CD8-positive, alpha-beta memory T cell (primary cell): ENCODE measurements around the gene PLCB2. TPM values are rescaled to one million over a fixed set of nuclear protein-coding genes. Genes with fewer than 3 reads are reported as not detected.
A peak's percentile ranks its signal among the peaks of the same experiment; 100 is the strongest.

Source experiments
- CTCF ChIA-PET: fragments of 350-600 bp; sonication (Branson Sonifier 250); formaldehyde crosslinking; loops from one replicate; lab custom pipeline; 2021; ENCODE audit warnings: antibody characterized with exemption; lab: Charles Lee
- POLR2A ChIA-PET: fragments of 350-600 bp; sonication (Branson Sonifier 250); formaldehyde crosslinking; loops from one replicate; lab custom pipeline; 2021; ENCODE audit warnings: antibody characterized with exemption; lab: Charles Lee
- DNase-seq, 5 donors: peaks; one replicate each; pipeline versions ENCODE4 v3.0.0 to v3.0.0-alpha.2; 2020 to 2022; ENCODE audit warnings: mixed read lengths in 1 of 5
- H3K27ac ChIP-seq: one replicate; pipeline ENCODE4 v1.7.0; 2013; ENCODE audit warnings: low read depth, mild to moderate bottlenecking, low read length, moderate library complexity
- H3K27me3 ChIP-seq: 2 replicates; pipeline ENCODE4 v1.7.0; 2013; ENCODE audit warnings: low read length, mild to moderate bottlenecking; ENCODE audit not compliant: insufficient read depth, poor library complexity, severe bottlenecking
- H3K36me3 ChIP-seq: 2 replicates; pipeline ENCODE4 v1.7.0; 2013; ENCODE audit warnings: mild to moderate bottlenecking, low read length, moderate library complexity; ENCODE audit not compliant: insufficient read depth
- H3K4me1 ChIP-seq: 2 replicates; pipeline ENCODE4 v1.7.0; 2013; ENCODE audit warnings: mild to moderate bottlenecking, low read length, moderate library complexity; ENCODE audit not compliant: insufficient read depth
- H3K4me3 ChIP-seq: 2 replicates; pipeline ENCODE4 v1.7.0; 2013; ENCODE audit warnings: mild to moderate bottlenecking, low read length
- H3K9me3 ChIP-seq: 2 replicates; pipeline ENCODE4 v1.7.0; 2013; ENCODE audit warnings: mild to moderate bottlenecking, low read length
- H3K27ac Mint-ChIP-seq, 8 donors: one replicate each; pipeline ENCODE4 v1.8.0; 2020 to 2021; ENCODE audit warnings: mixed read lengths in 8 of 8, mild to moderate bottlenecking in 6 of 8, inconsistent platforms in 3 of 8, moderate library complexity in 3 of 8
- H3K27me3 Mint-ChIP-seq, 2 donors: one replicate each; pipeline ENCODE4 v1.8.0; 2020 to 2021; ENCODE audit warnings: mixed read lengths in 2 of 2, mild to moderate bottlenecking in 1 of 2, moderate library complexity in 1 of 2
- H3K36me3 Mint-ChIP-seq, 3 donors: one replicate each; pipeline ENCODE4 v1.8.0; 2020 to 2021; ENCODE audit warnings: mixed read lengths in 3 of 3, inconsistent platforms in 1 of 3, mild to moderate bottlenecking in 1 of 3
- H3K4me1 Mint-ChIP-seq, 3 donors: one replicate each; pipeline ENCODE4 v1.8.0; 2020 to 2021; ENCODE audit warnings: mixed read lengths in 3 of 3, inconsistent platforms in 1 of 3, mild to moderate bottlenecking in 1 of 3
- H3K4me3 Mint-ChIP-seq, 7 donors: one replicate each; pipeline ENCODE4 v1.8.0; 2020 to 2021; ENCODE audit warnings: mixed read lengths in 7 of 7, mild to moderate bottlenecking in 6 of 7, moderate library complexity in 4 of 7, inconsistent platforms in 2 of 7
- H3K9me3 Mint-ChIP-seq, 5 donors: one replicate each; pipeline ENCODE4 v1.8.0; 2020 to 2022; ENCODE audit warnings: mixed read lengths in 5 of 5, mild to moderate bottlenecking in 3 of 5, moderate library complexity in 2 of 5, inconsistent platforms in 1 of 5
- polyA plus RNA-seq: library from polyadenylated mRNA; unstranded; fragments of 300-500 nt; fragmentation: Illumina TruSeq; gene quantifications from one replicate; pipeline ENCODE4 v1.2.3, GENCODE V29; 2021
- total RNA-seq, 2 experiments: library from RNA; stranded (reverse); gene quantifications; one replicate each; pipeline ENCODE4 v1.2.3, GENCODE V29; 2021

PLCB2 gene
- total and polyA plus RNA-seq, 3 experiments from 2014 or later, result 34.8 to 57.7 (median 57.3) TPM

GRCh38 chr15:40298216-40298935, 9.4 kb downstream of the PLCB2 start:
- H3K36me3 ChIP-seq, result peaks cover 13% of the 10 kb centered on the region
- H3K27ac ChIP-seq, result no peak overlapping the region
- no peak overlapping the region for H3K4me3 Mint-ChIP-seq
- H3K9me3 Mint-ChIP-seq, result peaks cover 0 to 4% (median 2%) of the 10 kb centered on the region in 5 donors
- ChIA-PET POLR2A (no interaction called here), CTCF (interaction anchor here (1.4 to 1.7 kb wide), 4 partner anchors 9 to 24 kb away, joined by 3 to 6 read pairs (median 3); partner anchors contain the start of gene PLCB2)
- no peaks in the 10 kb centered on the region for H3K9me3 ChIP-seq
- peaks cover 21 to 91% (median 26%) of the 10 kb centered on the region in 3 donors for H3K36me3 Mint-ChIP-seq
- no peaks in the 10 kb centered on the region for H3K27me3 Mint-ChIP-seq
- H3K4me1 ChIP-seq, result no peaks in the 10 kb centered on the region
- DNase-seq, result no peak
- no peaks in the 10 kb centered on the region for H3K27me3 ChIP-seq
- H3K27ac Mint-ChIP-seq, result peak overlapping the region in 2 of 8 donors; percentile 19 to 32
- peaks cover 0 to 4% (median 2%) of the 10 kb centered on the region in 3 donors for H3K4me1 Mint-ChIP-seq
- H3K4me3 ChIP-seq, result no peak overlapping the region

- peak overlapping the region in 1 of 7 donors; percentile 15 for H3K4me3 Mint-ChIP-seq
- no peak for DNase-seq
- Histone ChIP-seq H3K4me3 (no peak overlapping the region), H3K36me3 (peaks cover 13% of the 10 kb centered on the region), H3K27me3 (no peaks in the 10 kb centered on the region), H3K27ac (no peak overlapping the region), H3K4me1 (no peaks in the 10 kb centered on the region), H3K9me3 (no peaks in the 10 kb centered on the region)
- H3K27ac Mint-ChIP-seq, result no peak overlapping the region
- H3K9me3 Mint-ChIP-seq, result peaks cover 0 to 4% (median 2%) of the 10 kb centered on the region in 5 donors
- ChIA-PET POLR2A (no interaction called here), CTCF (interaction anchor here (1.7 to 1.8 kb wide), 2 partner anchors 16 to 17 kb away, joined by 3 to 6 read pairs; no protein-coding TSS in a partner anchor)
- peaks cover 21 to 91% (median 27%) of the 10 kb centered on the region in 3 donors for H3K36me3 Mint-ChIP-seq
- H3K27me3 Mint-ChIP-seq, result no peaks in the 10 kb centered on the region
- peaks cover 0 to 4% (median 2%) of the 10 kb centered on the region in 3 donors for H3K4me1 Mint-ChIP-seq
Measured at GRCh38 chr15:40297356-40297755, 10.4 kb downstream of the PLCB2 start.

GRCh38 chr15:40296561-40297230, 11.0 kb downstream of the PLCB2 start:
- POLR2A ChIA-PET, result no interaction called here
- Histone ChIP-seq H3K27ac (no peak overlapping the region), H3K4me3 (no peak overlapping the region), H3K4me1 (no peaks in the 10 kb centered on the region), H3K9me3 (no peaks in the 10 kb centered on the region), H3K27me3 (no peaks in the 10 kb centered on the region), H3K36me3 (peaks cover 16% of the 10 kb centered on the region)
- Mint-ChIP-seq H3K27ac (peak overlapping the region in 3 of 8 donors; percentile 71 to 92 (median 86)), H3K36me3 (peaks cover 21 to 89% (median 27%) of the 10 kb centered on the region in 3 donors), H3K9me3 (peaks cover 0 to 4% (median 2%) of the 10 kb centered on the region in 5 donors), H3K4me3 (no peak overlapping the region), H3K4me1 (peaks cover 0 to 4% (median 2%) of the 10 kb centered on the region in 3 donors), H3K27me3 (no peaks in the 10 kb centered on the region)
- CTCF ChIA-PET, result interaction anchor here (1.8 kb wide), 1 partner anchor 17 kb away, joined by 6 read pairs; no protein-coding TSS in a partner anchor
- DNase-seq, result no peak

GRCh38 chr15:40295877-40296560, 11.7 kb downstream of the PLCB2 start:
- Histone ChIP-seq H3K9me3 (no peaks in the 10 kb centered on the region), H3K27ac (no peak overlapping the region), H3K27me3 (no peaks in the 10 kb centered on the region), H3K4me1 (no peaks in the 10 kb centered on the region), H3K4me3 (no peak overlapping the region), H3K36me3 (peaks cover 16% of the 10 kb centered on the region)
- POLR2A ChIA-PET, result no interaction called here
- H3K4me1 Mint-ChIP-seq, result peaks cover 0 to 2% (median 0%) of the 10 kb centered on the region in 3 donors
- no peak overlapping the region for H3K4me3 Mint-ChIP-seq
- H3K9me3 Mint-ChIP-seq, result peaks cover 0 to 4% (median 2%) of the 10 kb centered on the region in 5 donors
- H3K27me3 Mint-ChIP-seq, result no peaks in the 10 kb centered on the region
- peaks cover 19 to 83% (median 25%) of the 10 kb centered on the region in 3 donors for H3K36me3 Mint-ChIP-seq
- H3K27ac Mint-ChIP-seq, result peak overlapping the region in 1 of 8 donors; percentile 11
- CTCF ChIA-PET, result interaction anchor here (1.1 to 1.8 kb wide), 3 partner anchors 16 to 42 kb away, joined by 3 to 6 read pairs (median 6); no protein-coding TSS in a partner anchor
- no peak for DNase-seq

GRCh38 chr15:40295297-40295696, 12.4 kb downstream of the PLCB2 start:
- H3K36me3 ChIP-seq, result peaks cover 9% of the 10 kb centered on the region
- POLR2A ChIA-PET, result no interaction called here
- no peaks in the 10 kb centered on the region for H3K27me3 Mint-ChIP-seq

GRCh38 chr15:40293905-40294895, 13.5 kb downstream of the PLCB2 start:
- Histone ChIP-seq H3K9me3 (no peaks in the 10 kb centered on the region), H3K27me3 (no peaks in the 10 kb centered on the region), H3K36me3 (peaks cover 11% of the 10 kb centered on the region), H3K27ac (no peak overlapping the region), H3K4me3 (no peak overlapping the region), H3K4me1 (no peaks in the 10 kb centered on the region)
- H3K27ac Mint-ChIP-seq, result peak overlapping the region in 1 of 8 donors; percentile 79
- POLR2A ChIA-PET, result interaction anchor here (0.8 kb wide), 1 partner anchor 13 kb away, joined by 3 read pairs; the partner anchor contains the start of gene PLCB2
- H3K36me3 Mint-ChIP-seq, result peaks cover 2 to 81% (median 15%) of the 10 kb centered on the region in 3 donors
- no peaks in the 10 kb centered on the region for H3K9me3 Mint-ChIP-seq
- H3K27me3 Mint-ChIP-seq, result no peaks in the 10 kb centered on the region
- DNase-seq, result no peak
- H3K4me3 Mint-ChIP-seq, result no peak overlapping the region
- no peaks in the 10 kb centered on the region for H3K4me1 Mint-ChIP-seq
- CTCF ChIA-PET, result interaction anchor here (1.0 to 1.4 kb wide), 6 partner anchors 13 to 50 kb away, joined by 3 to 6 read pairs (median 4); partner anchors contain the start of gene PLCB2

More at GRCh38 chr15:40295297-40295696, 12.4 kb downstream of the PLCB2 start:
- H3K9me3 ChIP-seq, result no peaks in the 10 kb centered on the region
- no peak for DNase-seq
- no peaks in the 10 kb centered on the region for H3K4me1 Mint-ChIP-seq
- H3K27me3 ChIP-seq, result no peaks in the 10 kb centered on the region
- H3K27ac ChIP-seq, result no peak overlapping the region
- H3K36me3 Mint-ChIP-seq, result peaks cover 12 to 80% (median 20%) of the 10 kb centered on the region in 3 donors
- no peak overlapping the region for H3K27ac Mint-ChIP-seq
- H3K4me3 ChIP-seq, result no peak overlapping the region
- no peaks in the 10 kb centered on the region for H3K4me1 ChIP-seq
- CTCF ChIA-PET, result interaction anchor here (1.0 to 1.8 kb wide), 4 partner anchors 13 to 43 kb away, joined by 3 to 6 read pairs (median 5); partner anchors contain the start of gene PLCB2
- peaks cover 0 to 4% (median 0%) of the 10 kb centered on the region in 5 donors for H3K9me3 Mint-ChIP-seq
- H3K4me3 Mint-ChIP-seq, result no peak overlapping the region
